Stimulated activated CD4-positive, alpha-beta T cell treated with anti-CD3 and anti-CD28 coated beads, TNF-alpha, amount 100 ng/mL, for 1 hour (primary cell): ENCODE data around the gene NCAPG2.
"Not testable (repeated sequence)": the region's sequence is repeated elsewhere in the genome, so short reads cannot be mapped to it uniquely, and the experiment has no call there.

Experiments used
- DNase-seq, 3 donors: peaks; one replicate each; pipeline ENCODE4 v3.0.0-alpha.2; 2020; ENCODE audit warnings: low read depth in 3 of 3, low spot score in 1 of 3

NCAPG2 gene

GRCh38 chr7:158676171-158676840 is 28.3 kb downstream of the NCAPG2 start:
- no peak for DNase-seq

GRCh38 chr7:158672975-158673374 is 31.6 kb downstream of the NCAPG2 start:
- DNase-seq: no peak

- not testable (repeated sequence) for DNase-seq
Measured at GRCh38 chr7:158668086-158668485, 36.5 kb downstream of the NCAPG2 start.

- peak in 1 of 3 donors; percentile 9 for DNase-seq
Measured at GRCh38 chr7:158666966-158667678, 37.5 kb downstream of the NCAPG2 start.

DNA sequence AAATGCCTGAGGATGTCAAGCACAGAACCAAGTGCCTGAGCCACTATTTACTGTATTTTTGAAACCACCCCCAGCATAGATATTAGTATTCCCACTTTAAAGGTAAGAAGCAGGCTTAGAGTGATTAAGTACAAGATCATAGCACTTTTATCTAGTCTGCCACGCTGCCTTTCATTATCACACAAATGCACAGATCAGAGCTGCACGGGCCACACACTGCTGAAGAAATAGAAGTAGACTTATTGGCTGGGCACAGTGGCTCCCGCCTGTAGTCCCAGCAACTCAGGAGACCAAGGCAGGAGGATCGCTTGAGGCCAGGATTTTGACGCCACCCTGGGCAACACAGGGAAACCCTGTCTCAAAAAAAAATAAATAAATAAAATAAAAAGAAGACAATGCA is 38.2 kb downstream of the NCAPG2 start:
- no peak for DNase-seq

DNA sequence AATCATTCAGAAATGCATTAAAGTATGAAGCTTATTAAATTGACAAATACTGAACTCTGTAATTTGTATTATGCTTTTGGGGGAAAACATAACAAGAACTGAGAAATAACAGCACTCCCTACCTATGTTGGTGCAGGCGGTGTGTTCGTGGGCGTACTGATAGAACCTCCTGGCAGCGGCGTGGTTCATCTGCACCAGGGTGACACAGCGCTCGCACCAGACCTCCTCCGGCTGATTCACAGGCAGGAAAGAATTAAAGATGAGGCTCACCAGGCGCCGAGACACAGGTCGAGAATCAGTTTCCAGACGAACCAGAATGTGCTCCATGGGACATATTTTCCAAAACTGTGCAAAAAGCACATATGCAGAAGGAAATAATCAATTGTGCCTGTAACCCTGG is 40.2 kb downstream of the NCAPG2 start:
- no peak for DNase-seq

DNA sequence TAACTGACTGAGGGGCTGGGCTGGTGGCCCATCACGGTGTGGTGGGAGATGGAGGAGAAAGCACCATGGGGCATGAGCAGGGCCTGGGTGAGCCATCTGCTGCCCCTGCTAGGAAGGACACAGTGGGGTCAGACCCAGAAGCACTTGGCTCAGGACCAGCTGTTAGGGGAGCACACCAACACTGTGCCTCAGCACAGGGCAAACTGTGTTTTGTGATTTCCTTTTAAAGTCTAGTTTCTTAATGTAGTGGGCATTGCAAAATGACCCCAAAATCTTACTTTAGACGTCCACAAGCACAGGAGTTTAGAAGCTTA is 41.2 kb downstream of the NCAPG2 start:
- no peak for DNase-seq

- DNase-seq: no peak
Measured at GRCh38 chr7:158662610-158663427, 41.8 kb downstream of the NCAPG2 start.

- no peak for DNase-seq
Measured at GRCh38 chr7:158658475-158658874, 46.1 kb downstream of the NCAPG2 start.

DNA sequence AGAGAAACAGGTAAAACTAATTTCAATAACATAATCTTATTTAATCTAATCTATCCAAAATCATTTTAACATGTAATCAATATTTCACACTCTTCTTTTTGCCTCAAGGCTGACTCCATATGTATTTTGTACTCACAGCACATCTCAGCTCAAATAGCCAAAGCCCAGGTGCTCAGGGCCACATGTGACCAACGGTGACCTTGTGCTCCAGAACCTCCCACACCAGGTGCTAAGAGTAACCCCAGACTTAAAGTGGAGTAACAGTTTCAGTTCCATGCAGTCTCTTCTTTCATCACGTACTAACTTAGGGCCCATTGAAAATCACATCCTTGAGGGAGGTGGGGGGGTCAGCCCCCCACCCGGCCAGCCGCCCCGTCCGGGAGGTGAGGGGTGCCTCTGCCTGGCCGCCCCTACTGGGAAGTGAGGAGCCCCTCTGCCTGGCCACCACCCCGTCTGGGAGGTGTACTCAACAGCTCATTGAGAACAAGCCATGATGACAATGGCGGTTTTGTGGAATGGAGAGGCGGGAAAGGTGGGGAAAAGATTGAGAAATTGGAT is 47.3 kb downstream of the NCAPG2 start:
- DNase-seq: no peak

DNA sequence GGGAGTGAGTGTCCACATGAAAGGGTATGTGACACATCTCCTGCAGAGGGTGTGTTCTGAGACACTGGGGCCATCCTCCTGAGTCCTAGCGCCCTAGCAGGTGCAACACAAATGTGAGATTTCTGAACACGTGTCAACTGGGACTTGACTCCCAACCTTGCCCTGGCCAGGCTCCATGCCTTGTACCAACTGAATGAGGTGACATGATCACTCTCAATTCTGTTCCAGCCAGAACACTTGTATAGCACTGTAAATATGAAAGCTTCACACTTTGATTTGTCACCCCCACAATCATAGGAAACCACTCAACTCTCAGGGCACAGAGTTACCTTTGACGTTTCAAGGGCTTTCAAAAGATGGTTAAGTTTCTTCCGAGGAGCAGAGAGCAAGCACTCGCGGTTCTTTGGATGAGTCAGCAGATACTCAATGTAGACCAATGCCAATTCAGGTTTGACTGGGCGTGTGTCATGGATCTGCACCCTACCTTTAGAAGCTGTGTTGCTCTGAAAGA is 48.6 kb downstream of the NCAPG2 start:
- DNase-seq: no peak

- DNase-seq: no peak
Measured at GRCh38 chr7:158655507-158655906, 49.1 kb downstream of the NCAPG2 start.

GRCh38 chr7:158651968-158652565 is 52.5 kb downstream of the NCAPG2 start:
- DNase-seq: no peak

DNA sequence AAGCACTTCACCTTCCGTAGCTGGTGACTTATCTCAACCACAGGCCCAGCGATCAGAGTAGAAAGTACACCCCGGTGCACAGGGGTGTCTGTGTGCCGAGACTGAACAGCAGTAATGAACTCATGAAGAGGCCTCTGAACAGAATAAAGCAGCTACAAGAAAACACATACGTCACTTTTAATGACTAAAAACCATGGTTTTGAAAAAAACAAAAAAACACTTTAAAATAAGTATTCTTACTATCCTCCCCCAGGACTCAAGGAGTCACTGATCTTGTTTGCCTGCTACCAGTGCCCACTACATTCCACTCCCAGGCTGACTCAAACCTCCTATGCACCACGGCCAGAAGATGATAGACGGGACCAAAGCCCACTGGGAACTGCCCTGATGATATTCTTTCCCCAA is 53.8 kb downstream of the NCAPG2 start:
- DNase-seq: no peak

GRCh38 chr7:158649279-158649678 is 55.3 kb downstream of the NCAPG2 start:
- DNase-seq: no peak

GRCh38 chr7:158648787-158649186 is 55.8 kb downstream of the NCAPG2 start:
- DNase-seq: no peak

GRCh38 chr7:158648168-158648567 is 56.4 kb downstream of the NCAPG2 start:
- DNase-seq: no peak

DNA sequence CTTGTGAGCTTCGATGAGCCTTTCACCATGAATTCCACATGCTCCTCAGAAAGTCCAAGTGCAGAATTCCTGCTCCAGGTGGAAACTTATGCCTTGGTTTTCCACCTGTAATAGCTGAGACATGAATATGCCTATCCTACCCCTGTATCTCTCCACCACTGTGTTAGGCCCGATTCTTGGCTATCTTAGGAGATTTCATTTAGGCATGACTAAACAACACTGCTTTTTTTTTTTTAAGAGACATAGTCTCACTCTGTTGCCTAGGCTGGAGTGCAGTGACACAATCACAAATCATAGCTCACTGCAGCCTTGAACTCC is 57.2 kb downstream of the NCAPG2 start:
- no peak for DNase-seq

GRCh38 chr7:158646766-158647474 is 57.7 kb downstream of the NCAPG2 start:
- DNase-seq: no peak

DNA sequence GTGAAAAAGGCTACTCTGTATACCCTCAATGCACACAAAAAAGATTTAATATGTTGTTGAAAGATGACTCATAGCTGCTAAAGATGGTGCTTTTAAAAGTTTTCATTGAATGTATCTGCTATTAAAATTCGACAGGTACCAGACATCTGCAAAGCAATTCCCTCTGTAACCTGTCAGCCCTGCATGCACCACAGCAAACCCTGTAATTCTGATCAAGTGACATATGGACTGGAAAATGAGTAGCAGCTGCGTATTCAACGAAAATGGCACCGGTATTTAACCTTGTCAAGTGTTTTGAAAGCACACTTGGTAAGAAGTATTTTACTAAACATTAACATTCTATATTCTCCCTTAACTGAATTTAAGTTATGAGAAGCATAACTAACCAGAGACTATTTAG is 58.8 kb downstream of the NCAPG2 start:
- DNase-seq: no peak

DNA sequence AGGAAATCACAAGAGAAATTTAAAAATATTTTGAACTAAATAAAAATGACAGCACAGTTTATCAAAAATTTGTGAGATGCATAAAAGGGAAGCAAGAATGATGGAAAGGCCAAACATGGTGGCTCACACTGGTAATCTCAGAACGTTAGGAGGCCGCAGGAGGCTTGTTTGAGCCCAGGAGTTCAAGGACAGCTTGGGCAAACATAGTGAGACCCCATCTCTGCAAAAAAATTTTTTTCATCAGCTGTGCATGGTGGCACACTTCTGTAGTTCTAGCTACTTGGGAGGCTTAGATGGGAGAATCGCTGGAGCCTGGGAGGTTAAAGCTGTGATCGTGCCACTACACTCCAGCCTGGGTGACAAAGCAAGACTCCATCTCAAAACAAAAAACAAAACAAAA is 62.5 kb downstream of the NCAPG2 start:
- DNase-seq: no peak
